ENCODE measurements around the gene CLEC2D.

CLEC2D gene

DNA sequence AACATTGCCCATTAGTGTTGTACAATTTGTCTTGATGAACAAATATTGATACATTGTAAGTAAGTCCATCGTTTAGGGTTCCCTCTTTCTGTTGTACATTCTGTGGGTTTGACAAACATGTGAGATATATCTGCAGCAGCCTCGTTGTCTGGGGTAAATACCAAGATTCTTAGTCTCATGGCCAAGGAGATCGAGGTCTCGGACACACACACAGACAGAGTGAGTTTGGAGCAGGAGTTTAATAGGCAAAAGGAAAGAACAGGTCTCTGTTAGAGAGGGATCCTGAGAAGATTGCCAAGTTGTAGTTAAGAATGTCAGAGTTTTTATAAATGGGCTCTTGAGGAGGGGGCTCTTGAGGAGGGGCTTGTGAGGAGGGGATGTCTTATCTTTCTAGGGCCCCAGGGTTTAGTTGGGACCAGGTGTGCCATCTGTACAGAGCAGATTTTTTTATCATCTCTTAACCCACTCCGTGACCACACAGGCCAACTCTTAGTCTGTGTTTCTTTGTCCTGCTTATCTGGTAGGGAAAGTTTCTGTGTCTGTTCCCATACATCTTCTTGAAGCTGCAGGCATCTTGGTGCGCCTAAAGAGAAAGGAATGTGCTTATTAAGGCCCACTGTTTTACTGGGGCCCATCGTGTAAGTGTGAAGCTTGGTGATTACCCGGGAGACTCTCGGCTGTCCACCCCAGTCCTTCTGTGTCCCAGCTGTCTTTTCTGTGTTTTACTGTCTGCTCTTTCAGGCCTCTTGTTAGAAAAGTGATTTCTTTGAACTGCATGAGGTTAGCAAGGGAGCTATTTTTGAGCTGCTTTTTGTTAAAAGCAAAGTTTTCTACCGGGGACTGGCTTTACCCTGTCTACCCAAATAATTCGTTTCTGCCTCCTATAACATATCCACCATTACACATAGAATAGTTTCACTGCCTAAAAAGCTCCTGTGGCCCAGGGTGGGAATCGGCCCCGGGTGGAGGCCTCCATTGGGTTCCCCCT is 22.4 kb upstream of the CLEC2D start:
- peak; percentile 51 for DNase-seq (ENCODE audit: low read depth, low spot score)
- Histone ChIP-seq H3K36me3 (ENCODE audit: insufficient read depth, insufficient read length, low read length) (no peaks in the 10 kb centered on the region), H3K27me3 (ENCODE audit: insufficient read depth, insufficient read length) (no peaks in the 10 kb centered on the region), H3K9ac (ENCODE audit: insufficient read length, low read depth) (peak overlapping the region; percentile 92), H3K4me3 (ENCODE audit: insufficient read length, low read depth) (peak overlapping the region; percentile 79), H3K4me1 (ENCODE audit: insufficient read depth, insufficient read length) (peaks cover 5% of the 10 kb centered on the region), H3K9me3 (ENCODE audit: insufficient read depth, low read length) (peaks cover 20% of the 10 kb centered on the region)
- no peak for TF ChIP-seq YY1 (IDR thresholded peaks at IDR 0.05; ENCODE audit: insufficient read depth, insufficient read length)
- TF ChIP-seq ZNF274 (IDR thresholded peaks at IDR 0.05; ENCODE audit: low read depth, low read length): no peak
- no peak for TF ChIP-seq SUZ12 (IDR thresholded peaks at IDR 0.05; ENCODE audit: extremely low read depth, insufficient read depth, insufficient read length)

DNA sequence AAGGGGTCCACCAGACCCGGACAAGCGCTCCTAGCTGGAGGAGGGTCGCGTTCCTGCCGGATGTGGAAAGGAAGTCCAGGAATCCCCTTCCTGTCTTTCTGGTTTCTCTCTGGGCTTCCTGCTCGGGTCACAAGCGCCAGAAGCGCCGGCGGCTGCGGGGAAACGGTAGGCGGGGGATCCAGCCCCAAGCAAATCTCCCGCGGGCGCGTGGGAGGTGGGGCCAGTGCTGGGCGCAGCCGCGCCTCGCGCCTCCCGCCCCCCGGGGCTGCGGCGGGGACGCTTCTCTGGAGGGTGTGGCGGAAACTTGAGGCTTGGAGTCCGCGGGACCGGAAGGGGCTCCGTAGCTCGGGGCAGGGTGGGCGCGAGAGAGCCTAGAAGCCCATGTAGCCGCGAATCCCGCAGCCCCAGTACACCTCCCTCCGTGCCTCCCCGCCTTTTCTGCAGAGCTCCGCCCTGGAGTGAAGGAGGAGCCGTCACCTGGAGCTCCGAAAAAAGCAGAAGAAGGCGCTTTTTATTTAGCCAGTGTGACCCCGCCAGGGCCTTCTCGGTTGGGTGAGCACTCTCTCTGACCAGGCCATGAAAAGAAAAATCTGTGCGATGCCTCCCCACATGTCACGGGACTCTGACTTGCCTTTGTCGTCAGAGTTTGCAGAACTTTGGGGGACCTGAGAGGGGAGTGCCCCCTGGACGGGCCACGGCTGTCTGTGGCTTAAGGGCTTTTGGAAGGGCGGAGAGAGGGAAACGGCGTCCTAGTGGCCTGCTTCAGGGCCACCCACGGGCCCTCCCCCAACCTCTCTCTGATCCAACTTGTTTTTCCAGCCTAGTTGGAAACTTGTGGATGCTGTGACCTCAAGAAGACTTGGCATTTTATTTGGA is 21.4 kb upstream of the CLEC2D start:
- Histone ChIP-seq H3K36me3 (ENCODE audit: insufficient read depth, insufficient read length, low read length) (no peaks in the 10 kb centered on the region), H3K4me3 (ENCODE audit: insufficient read length, low read depth) (peak overlapping the region; percentile 79), H3K4me1 (ENCODE audit: insufficient read depth, insufficient read length) (peaks cover 5% of the 10 kb centered on the region), H3K9me3 (ENCODE audit: insufficient read depth, low read length) (peaks cover 15% of the 10 kb centered on the region), H3K9ac (ENCODE audit: insufficient read length, low read depth) (peak overlapping the region; percentile 92), H3K27me3 (ENCODE audit: insufficient read depth, insufficient read length) (no peaks in the 10 kb centered on the region)
- peak; percentile 91 for DNase-seq (ENCODE audit: low read depth, low spot score)
- TF ChIP-seq ZNF274 (IDR thresholded peaks at IDR 0.05; ENCODE audit: low read depth, low read length) (no peak), YY1 (IDR thresholded peaks at IDR 0.05; ENCODE audit: insufficient read depth, insufficient read length) (no peak), SUZ12 (IDR thresholded peaks at IDR 0.05; ENCODE audit: extremely low read depth, insufficient read depth, insufficient read length) (no peak)

DNA sequence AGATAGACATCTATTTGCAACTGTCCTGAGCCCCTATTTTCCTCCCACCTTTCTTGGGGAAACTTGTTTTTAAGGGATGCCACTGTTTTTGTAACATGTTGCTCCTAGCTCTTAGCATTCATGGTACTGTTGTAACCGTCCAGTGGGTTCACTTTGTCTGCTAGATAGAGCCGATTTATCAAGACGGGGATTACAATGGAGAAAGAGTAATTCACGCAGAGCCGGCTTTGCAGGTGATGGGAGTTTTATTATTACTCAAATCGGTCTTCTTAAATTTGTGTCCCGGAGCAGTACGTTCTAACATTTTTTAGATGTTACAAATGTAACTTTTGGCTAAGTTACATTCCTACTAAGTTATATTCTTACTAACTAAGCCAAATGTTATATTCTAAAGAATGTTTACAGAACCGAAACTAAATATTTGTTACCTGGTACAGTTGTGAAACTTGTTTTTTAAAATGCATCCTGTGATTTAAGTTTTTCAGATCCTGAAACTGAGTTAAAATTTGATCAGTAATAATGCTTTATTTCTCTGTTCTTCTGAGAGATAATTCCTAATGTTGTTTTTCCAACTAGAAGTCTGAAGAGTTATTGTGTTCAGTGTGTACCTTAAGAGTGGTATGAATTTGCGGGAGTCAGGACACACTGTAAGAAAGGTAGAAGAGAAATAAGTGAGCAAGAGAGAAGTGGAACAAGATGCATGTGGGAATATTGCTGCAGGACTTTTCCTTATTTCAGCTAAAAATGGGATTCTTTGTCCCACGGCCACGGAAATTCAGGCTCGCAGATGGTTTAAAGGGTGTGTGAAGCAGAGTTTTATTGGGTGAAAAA is 20.6 kb upstream of the CLEC2D start:
- peaks cover 6% of the 10 kb centered on the region for H3K36me3 ChIP-seq (ENCODE audit: insufficient read depth, insufficient read length, low read length)
- H3K27me3 ChIP-seq (ENCODE audit: insufficient read depth, insufficient read length): no peaks in the 10 kb centered on the region
- H3K9ac ChIP-seq (ENCODE audit: insufficient read length, low read depth): peak overlapping the region; percentile 92
- peak overlapping the region; percentile 79 for H3K4me3 ChIP-seq (ENCODE audit: insufficient read length, low read depth)
- H3K4me1 ChIP-seq (ENCODE audit: insufficient read depth, insufficient read length): peaks cover 5% of the 10 kb centered on the region
- TF ChIP-seq ZNF274 (IDR thresholded peaks at IDR 0.05; ENCODE audit: low read depth, low read length) (no peak), YY1 (IDR thresholded peaks at IDR 0.05; ENCODE audit: insufficient read depth, insufficient read length) (no peak), SUZ12 (IDR thresholded peaks at IDR 0.05; ENCODE audit: extremely low read depth, insufficient read depth, insufficient read length) (no peak)
- H3K9me3 ChIP-seq (ENCODE audit: insufficient read depth, low read length): peaks cover 15% of the 10 kb centered on the region
- no peak for DNase-seq (ENCODE audit: low read depth, low spot score)

DNA sequence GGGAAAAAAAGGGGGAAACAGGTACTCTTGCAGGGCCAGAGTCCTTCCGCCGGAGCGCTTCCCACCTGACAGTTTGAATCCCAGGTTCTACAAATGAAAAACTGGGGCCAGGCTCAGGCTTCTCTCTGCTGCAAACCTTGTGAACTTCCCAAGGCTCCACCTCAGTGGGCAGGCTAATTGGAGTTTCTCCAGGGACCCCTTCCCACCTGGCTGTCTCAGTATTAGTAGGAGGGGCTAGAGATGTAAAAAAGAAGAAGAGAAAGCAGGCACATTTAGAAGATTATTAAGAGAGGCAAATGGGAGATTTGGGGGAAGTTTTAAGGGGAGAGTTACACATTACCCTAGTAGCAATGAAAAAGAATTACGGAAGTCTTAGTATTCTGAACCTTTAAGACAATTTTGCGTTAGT is 20.0 kb upstream of the CLEC2D start:
- H3K9me3 ChIP-seq (ENCODE audit: insufficient read depth, low read length): peaks cover 14% of the 10 kb centered on the region
- peaks cover 5% of the 10 kb centered on the region for H3K4me1 ChIP-seq (ENCODE audit: insufficient read depth, insufficient read length)
- no peak for TF ChIP-seq YY1 (IDR thresholded peaks at IDR 0.05; ENCODE audit: insufficient read depth, insufficient read length)
- TF ChIP-seq SUZ12 (IDR thresholded peaks at IDR 0.05; ENCODE audit: extremely low read depth, insufficient read depth, insufficient read length): no peak
- H3K4me3 ChIP-seq (ENCODE audit: insufficient read length, low read depth): peak overlapping the region; percentile 79
- H3K36me3 ChIP-seq (ENCODE audit: insufficient read depth, insufficient read length, low read length): peaks cover 12% of the 10 kb centered on the region
- DNase-seq (ENCODE audit: low read depth, low spot score): no peak
- H3K9ac ChIP-seq (ENCODE audit: insufficient read length, low read depth): peak overlapping the region; percentile 92
- no peaks in the 10 kb centered on the region for H3K27me3 ChIP-seq (ENCODE audit: insufficient read depth, insufficient read length)

DNA sequence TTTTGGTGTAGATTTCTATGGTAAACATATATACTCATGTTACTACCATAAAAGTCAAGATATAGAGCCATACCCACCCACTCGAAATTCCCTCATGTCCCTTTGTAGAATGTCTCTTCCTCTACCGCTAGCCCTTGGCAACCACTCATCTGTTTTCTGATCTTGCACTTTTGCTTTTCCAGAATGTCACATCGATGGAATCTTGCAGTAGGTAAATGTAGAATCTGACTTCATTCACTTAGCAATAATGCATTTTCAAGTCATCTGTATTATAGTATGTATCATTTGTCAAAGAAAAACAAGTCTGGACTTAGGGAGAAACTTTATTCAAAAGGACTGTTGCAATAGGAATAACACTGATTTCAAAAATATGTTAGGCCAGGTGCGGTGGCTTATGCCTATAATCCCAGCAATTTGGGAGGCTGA is 19.3 kb upstream of the CLEC2D start:
- TF ChIP-seq YY1 (IDR thresholded peaks at IDR 0.05; ENCODE audit: insufficient read depth, insufficient read length) (no peak), ZNF274 (IDR thresholded peaks at IDR 0.05; ENCODE audit: low read depth, low read length) (no peak), SUZ12 (IDR thresholded peaks at IDR 0.05; ENCODE audit: extremely low read depth, insufficient read depth, insufficient read length) (no peak)
- Histone ChIP-seq H3K9me3 (ENCODE audit: insufficient read depth, low read length) (peaks cover 8% of the 10 kb centered on the region), H3K27me3 (ENCODE audit: insufficient read depth, insufficient read length) (no peaks in the 10 kb centered on the region), H3K9ac (ENCODE audit: insufficient read length, low read depth) (no peak overlapping the region), H3K36me3 (ENCODE audit: insufficient read depth, insufficient read length, low read length) (peaks cover 18% of the 10 kb centered on the region), H3K4me1 (ENCODE audit: insufficient read depth, insufficient read length) (peaks cover 5% of the 10 kb centered on the region), H3K4me3 (ENCODE audit: insufficient read length, low read depth) (no peak overlapping the region)
- no peak for DNase-seq (ENCODE audit: low read depth, low spot score)

DNA sequence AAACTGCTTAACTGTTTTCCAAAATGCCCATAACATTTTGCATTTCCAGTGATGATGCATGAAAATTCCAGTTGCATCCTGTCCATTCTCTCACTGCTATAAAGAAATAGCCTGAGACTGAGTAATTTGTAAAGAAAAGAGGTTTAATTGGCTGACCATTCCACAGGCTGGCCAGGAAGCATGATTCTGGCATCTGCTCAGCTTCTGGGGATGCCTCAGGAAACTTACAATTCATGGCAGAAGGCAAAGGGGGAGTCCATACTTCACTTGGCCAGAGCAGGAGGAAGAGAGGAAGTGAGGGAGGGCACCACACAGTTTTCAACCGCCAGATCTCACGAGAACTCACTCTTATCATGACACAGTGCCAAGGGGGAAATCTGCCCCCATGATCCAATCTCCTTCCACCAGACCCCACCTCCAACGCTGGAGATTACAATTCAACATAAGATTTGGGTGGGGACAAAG is 18.2 kb upstream of the CLEC2D start:
- Histone ChIP-seq H3K27me3 (ENCODE audit: insufficient read depth, insufficient read length) (no peaks in the 10 kb centered on the region), H3K4me3 (ENCODE audit: insufficient read length, low read depth) (no peak overlapping the region), H3K9ac (ENCODE audit: insufficient read length, low read depth) (no peak overlapping the region), H3K9me3 (ENCODE audit: insufficient read depth, low read length) (peaks cover 6% of the 10 kb centered on the region), H3K4me1 (ENCODE audit: insufficient read depth, insufficient read length) (peaks cover 5% of the 10 kb centered on the region), H3K36me3 (ENCODE audit: insufficient read depth, insufficient read length, low read length) (peaks cover 30% of the 10 kb centered on the region)
- TF ChIP-seq ZNF274 (IDR thresholded peaks at IDR 0.05; ENCODE audit: low read depth, low read length) (no peak), YY1 (IDR thresholded peaks at IDR 0.05; ENCODE audit: insufficient read depth, insufficient read length) (no peak), SUZ12 (IDR thresholded peaks at IDR 0.05; ENCODE audit: extremely low read depth, insufficient read depth, insufficient read length) (no peak)
- no peak for DNase-seq (ENCODE audit: low read depth, low spot score)

All from NT2/D1 (cell line).